Testis (tissue), 5 donors: ENCODE results near the gene MRPS2. TPM values are rescaled to one million over a fixed set of nuclear protein-coding genes. Genes with fewer than 3 reads are reported as not detected.
"Not testable (repeated sequence)": the region's sequence is repeated elsewhere in the genome, so short reads cannot be mapped to it uniquely, and the experiment has no call there.

ENCODE experiments used
- DNase-seq: peaks from one replicate; pipeline ENCODE4 v3.0.0-alpha.2; 2019
- H3K27ac ChIP-seq, 2 donors: fragments of 200-600 bp; sonication (generic); one replicate each; pipeline ENCODE4 v1.5.1; 2019
- H3K27me3 ChIP-seq: fragments of 200-600 bp; sonication (generic); one replicate; pipeline ENCODE4 v1.5.1; 2019
- H3K36me3 ChIP-seq: fragments of 200-600 bp; sonication (generic); one replicate; pipeline ENCODE4 v1.5.1; 2017; ENCODE audit warnings: low read depth; ENCODE audit errors: missing control alignments
- H3K4me1 ChIP-seq: fragments of 200-600 bp; sonication (generic); one replicate; pipeline ENCODE4 v1.5.1; 2019
- H3K4me3 ChIP-seq, 2 donors: fragments of 200-600 bp; sonication (generic); one replicate each; pipeline ENCODE4 v1.5.1; 2017 to 2019
- H3K9me3 ChIP-seq: fragments of 200-600 bp; sonication (generic); one replicate; pipeline ENCODE4 v1.5.1; 2017
- POLR2A ChIP-seq: fragments of 450-650 bp; IDR thresholded peaks from one replicate; pipeline ENCODE4 v1.6.1; 2017; ENCODE audit warnings: antibody characterized with exemption, mild to moderate bottlenecking, moderate library complexity
- WGBS, 2 donors: methylation state at CpG; one replicate each; pipeline ENCODE4 v1.1.5; 2018; 5-methylcytosine and 5-hydroxymethylcytosine counted together
- intact Hi-C: fragments of 100-400 bp; cut with DNase I; formaldehyde crosslinking; loops from one replicate; pipeline ENCODE4 v1.15.1; 2023; ENCODE audit warnings: low total_unique reads
- long read RNA-seq, 2 donors: transcript quantifications; one replicate each; lab custom pipeline, GENCODE V29; 2026
- polyA plus RNA-seq: library from polyadenylated mRNA; stranded (reverse); fragments of 350-450 nt; fragmentation: Illumina TruSeq; extraction: RNeasy Lipid Tissue Mini Kit (QIAGEN cat#74804); gene quantifications from one replicate; pipeline ENCODE4 v1.2.3, GENCODE V29; 2014; ENCODE audit warnings: low read depth, low replicate concordance; ENCODE audit not compliant: insufficient read depth
- total RNA-seq, 2 donors: library from RNA; depleted of rRNA; stranded (reverse); fragments of >200 nt; gene quantifications; one replicate each; pipeline ENCODE4 v1.2.3, GENCODE V29; 2016
- TF ChIP-seq, protein P1 (sequence below), 3 experiments: fragments of 450-650 bp in 2 of 3; fragments of 200-600 bp in 1 of 3; sonication (generic) in 1 of 3; IDR thresholded peaks; one replicate each; pipeline ENCODE4 v1.5.1; 2016 to 2019; ENCODE audit warnings: antibody characterized with exemption in 3 of 3, mild to moderate bottlenecking in 2 of 3, moderate library complexity in 1 of 3

The MRPS2 gene
- total RNA-seq = 10 to 100 TPM; 35.9 to 40.4 TPM
- 34.7 TPM for polyA plus RNA-seq
- long read RNA-seq, donor 1, transcript MRPS2-201 (4 exons, 1,510 nt) = major isoform, 34 of 38 reads
- long read RNA-seq, donor 1, partial matches to known transcripts = 0 of 38 reads
- long read RNA-seq, donor 1, other reads (novel, unspliced or antisense) = 0 of 38 reads
- long read RNA-seq, donor 2, transcript MRPS2-201 (4 exons, 1,510 nt) = major isoform, 17 of 36 reads
- long read RNA-seq, donor 2, partial matches to known transcripts = 19 of 36 reads
- long read RNA-seq, donor 2, other reads (novel, unspliced or antisense) = 0 of 36 reads

DNA sequence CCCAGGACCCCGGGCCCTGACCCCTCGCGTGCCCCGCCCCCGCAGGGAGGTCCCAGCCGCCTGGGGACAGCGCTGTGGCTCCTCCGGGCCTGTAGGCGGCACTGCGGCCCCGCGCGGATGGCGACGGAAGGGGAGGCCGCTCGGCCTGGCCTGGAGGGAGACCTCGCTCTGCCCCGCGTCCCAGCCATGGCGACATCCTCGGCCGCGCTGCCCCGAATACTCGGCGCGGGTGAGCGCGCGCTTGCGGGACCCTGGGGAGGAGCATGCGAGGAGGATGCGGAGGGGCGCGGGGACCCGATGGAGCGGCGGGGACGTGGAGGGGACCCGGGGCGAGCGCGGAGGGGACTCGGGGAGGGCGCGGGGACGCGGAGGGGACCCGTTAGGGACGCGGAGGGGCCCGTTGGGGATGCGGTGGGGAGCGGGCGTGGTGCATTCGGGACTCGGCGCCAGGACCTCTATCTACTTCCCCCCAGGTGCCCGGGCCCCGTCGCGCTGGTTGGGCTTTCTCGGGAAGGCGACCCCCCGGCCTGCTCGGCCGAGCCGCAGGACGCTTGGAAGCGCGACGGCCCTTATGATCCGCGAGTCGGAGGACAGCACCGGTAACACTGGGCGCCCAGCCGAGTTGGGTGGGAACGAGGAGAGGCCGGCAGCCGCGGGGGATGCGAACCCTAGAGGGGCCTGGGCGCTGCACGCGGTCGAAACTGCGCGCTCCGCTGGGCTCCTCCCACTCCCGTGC, at the start of gene MRPS2:
Gene MRPS2 (plus strand): TSS at position 158 of the 736 bp plus-strand sequence. CDS start 29 bp downstream, at position 187.
- Histone ChIP-seq H3K27ac (peak within 1 kb of the TSS; percentile 28 to 57), H3K36me3 (no peaks in the 10 kb centered on the region), H3K4me1 (peaks cover 12% of the 10 kb centered on the region), H3K9me3 (no peaks in the 10 kb centered on the region), H3K27me3 (no peaks in the 10 kb centered on the region), H3K4me3 (peak within 1 kb of the TSS; percentile 77 to 90)
- peak; percentile 88 for DNase-seq
- WGBS, 2 donors = 0% methylated on average over 49 of the region's 92 CpGs; no CpG with 5 or more reads in 1 of the 2 donors
- TF ChIP-seq, protein P1, sequence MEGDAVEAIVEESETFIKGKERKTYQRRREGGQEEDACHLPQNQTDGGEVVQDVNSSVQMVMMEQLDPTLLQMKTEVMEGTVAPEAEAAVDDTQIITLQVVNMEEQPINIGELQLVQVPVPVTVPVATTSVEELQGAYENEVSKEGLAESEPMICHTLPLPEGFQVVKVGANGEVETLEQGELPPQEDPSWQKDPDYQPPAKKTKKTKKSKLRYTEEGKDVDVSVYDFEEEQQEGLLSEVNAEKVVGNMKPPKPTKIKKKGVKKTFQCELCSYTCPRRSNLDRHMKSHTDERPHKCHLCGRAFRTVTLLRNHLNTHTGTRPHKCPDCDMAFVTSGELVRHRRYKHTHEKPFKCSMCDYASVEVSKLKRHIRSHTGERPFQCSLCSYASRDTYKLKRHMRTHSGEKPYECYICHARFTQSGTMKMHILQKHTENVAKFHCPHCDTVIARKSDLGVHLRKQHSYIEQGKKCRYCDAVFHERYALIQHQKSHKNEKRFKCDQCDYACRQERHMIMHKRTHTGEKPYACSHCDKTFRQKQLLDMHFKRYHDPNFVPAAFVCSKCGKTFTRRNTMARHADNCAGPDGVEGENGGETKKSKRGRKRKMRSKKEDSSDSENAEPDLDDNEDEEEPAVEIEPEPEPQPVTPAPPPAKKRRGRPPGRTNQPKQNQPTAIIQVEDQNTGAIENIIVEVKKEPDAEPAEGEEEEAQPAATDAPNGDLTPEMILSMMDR (IDR thresholded peaks at IDR 0.05) = peak; percentile 81 to 84 (median 82)
- no peak for TF ChIP-seq POLR2A
- intact Hi-C loops = no loop called here

DNA sequence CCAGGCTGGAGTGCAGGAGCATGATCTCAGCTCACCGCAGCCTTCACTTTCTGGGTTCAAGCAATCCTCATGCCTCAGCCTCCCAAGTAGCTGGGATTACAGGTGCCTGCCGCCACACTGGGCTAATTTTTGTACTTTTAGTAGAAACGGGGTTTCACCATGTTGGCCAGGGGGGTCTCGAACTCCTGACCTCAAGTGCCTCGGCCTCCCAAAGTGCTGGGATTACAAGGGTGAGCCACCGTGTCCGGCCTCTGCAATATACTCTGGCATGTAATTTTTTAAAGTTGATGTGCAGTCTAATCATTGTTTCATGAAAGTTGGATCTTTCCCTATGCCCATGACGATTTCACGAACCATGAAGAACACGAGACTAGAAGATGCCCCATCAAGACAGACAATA, 49.5 kb upstream of the MRPS2 start:
- H3K9me3 ChIP-seq = no peaks in the 10 kb centered on the region

DNA sequence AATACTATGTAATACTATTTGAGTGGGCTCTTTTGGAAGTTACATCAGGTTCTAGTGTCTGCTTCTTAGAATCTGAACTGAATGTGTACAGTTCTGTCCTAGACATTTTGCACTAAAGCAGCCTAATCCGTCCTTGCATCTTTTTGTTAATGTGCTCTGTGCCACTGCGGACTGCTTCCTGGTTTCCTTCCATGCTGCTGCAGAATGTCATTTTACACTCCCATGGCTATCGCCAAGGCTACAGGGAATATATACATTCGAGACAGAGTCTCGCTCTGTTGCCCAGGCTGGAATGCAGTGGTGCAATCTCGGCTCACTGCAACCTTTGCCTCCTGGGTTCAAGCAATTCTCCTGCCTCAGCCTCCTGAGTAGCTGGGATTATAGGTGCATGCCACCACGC, 48.6 kb upstream of the MRPS2 start:
- H3K27me3 ChIP-seq, H3K9me3 ChIP-seq, H3K36me3 ChIP-seq, H3K4me1 ChIP-seq, intact Hi-C loops, H3K4me3 ChIP-seq, DNase-seq, H3K27ac ChIP-seq: not testable (repeated sequence)
- WGBS, 2 donors = 91% methylated on average over 7 of the region's 7 CpGs

More for the DNA sequence above, 49.5 kb upstream of the MRPS2 start:
- no peak for DNase-seq
- TF ChIP-seq, protein P1 (IDR thresholded peaks at IDR 0.05) = no peak
- no peak for TF ChIP-seq POLR2A
- Histone ChIP-seq H3K27me3 (no peaks in the 10 kb centered on the region), H3K4me1 (no peaks in the 10 kb centered on the region), H3K27ac (no peak overlapping the region), H3K4me3 (no peak overlapping the region), H3K36me3 (no peaks in the 10 kb centered on the region)
- intact Hi-C loops = no loop called here
- 95 to 97% methylated on average over 10 of the region's 10 CpGs for WGBS, 2 donors

DNA sequence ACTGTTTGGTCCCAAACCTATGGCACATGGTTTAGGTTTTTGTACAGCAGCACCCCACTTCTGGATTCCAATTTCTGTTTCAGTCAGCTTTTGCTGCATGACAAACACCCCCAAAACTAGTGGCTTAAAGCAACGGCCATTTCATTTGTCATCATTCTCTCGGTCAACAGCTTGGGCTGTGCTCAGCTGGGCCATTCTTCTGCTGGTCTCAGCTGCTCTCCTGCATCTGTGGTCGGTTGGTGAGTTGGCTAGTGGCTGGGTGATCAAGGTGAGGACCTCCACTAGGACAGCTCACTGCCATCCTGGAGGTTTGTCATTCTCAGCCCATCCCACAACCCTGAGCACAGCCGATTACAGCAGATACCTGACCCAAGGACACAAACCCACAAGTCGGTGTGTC, 45.7 kb upstream of the MRPS2 start:
- Histone ChIP-seq H3K4me3 (no peak overlapping the region), H3K27ac (no peak overlapping the region), H3K27me3 (no peaks in the 10 kb centered on the region), H3K36me3 (no peaks in the 10 kb centered on the region), H3K4me1 (no peaks in the 10 kb centered on the region), H3K9me3 (no peaks in the 10 kb centered on the region)
- DNase-seq = no peak
- TF ChIP-seq, protein P1 (IDR thresholded peaks at IDR 0.05) = no peak
- TF ChIP-seq POLR2A = no peak
- WGBS, 2 donors = 89 to 92% methylated on average over 5 of the region's 5 CpGs
- intact Hi-C loops = no loop called here

DNA sequence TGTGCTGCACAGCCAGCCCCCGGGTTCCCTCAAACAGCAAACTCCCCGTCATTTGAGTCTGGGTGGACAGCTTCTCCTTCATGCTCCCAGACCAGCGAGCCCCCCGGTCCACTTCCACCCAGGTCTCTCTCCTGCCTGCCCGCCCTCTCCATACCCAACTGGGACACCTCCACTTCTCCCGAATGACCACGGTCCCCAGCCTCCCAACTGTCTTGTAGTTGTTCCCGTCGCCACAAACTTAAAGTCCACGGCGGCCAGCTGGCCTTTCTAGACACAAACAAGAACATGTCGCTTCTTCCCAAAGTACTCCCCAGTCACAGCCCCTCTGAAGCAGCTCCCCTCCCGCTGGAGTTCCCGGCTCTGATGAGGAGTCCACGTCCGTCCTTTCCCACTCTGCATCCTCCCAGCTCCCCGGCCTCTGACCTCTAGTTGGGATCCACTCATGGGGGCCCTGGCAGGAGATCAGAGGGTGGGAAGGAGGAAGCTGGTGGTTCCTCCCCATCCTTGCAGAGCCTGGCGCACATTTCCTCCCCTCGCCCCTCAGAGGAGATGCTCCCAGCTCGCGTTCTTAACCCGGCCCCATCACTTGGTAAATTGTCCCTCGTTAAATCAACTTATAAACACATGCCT, 45.0 kb upstream of the MRPS2 start:
- Histone ChIP-seq H3K27ac (no peak overlapping the region), H3K4me1 (no peaks in the 10 kb centered on the region), H3K4me3 (no peak overlapping the region), H3K9me3 (no peaks in the 10 kb centered on the region), H3K27me3 (no peaks in the 10 kb centered on the region), H3K36me3 (no peaks in the 10 kb centered on the region)
- DNase-seq = no peak
- intact Hi-C loops = no loop called here
- 62 to 68% methylated on average over 23 of the region's 23 CpGs for WGBS, 2 donors
- TF ChIP-seq, protein P1 (IDR thresholded peaks at IDR 0.05) = no peak
- no peak for TF ChIP-seq POLR2A
